Measurements from ENCODE around the gene SYK.

The SYK gene

GRCh38 chr9:90933468-90933867 is 131.8 kb downstream of the SYK start:
- Mint-ChIP-seq H3K27ac (no peak overlapping the region), H3K27me3 (peaks cover 41% of the 10 kb centered on the region), H3K4me1 (peaks cover 9% of the 10 kb centered on the region), H3K9me3 (no peaks in the 10 kb centered on the region), H3K4me3 (no peak overlapping the region)
- DNase-seq, result no peak
- ATAC-seq, result no peak

- H3K27ac Mint-ChIP-seq, result no peak overlapping the region
- peaks cover 44% of the 10 kb centered on the region for H3K27me3 Mint-ChIP-seq
- H3K4me3 Mint-ChIP-seq, result no peak overlapping the region
- no peak for DNase-seq
- ATAC-seq, result no peak
- H3K4me1 Mint-ChIP-seq, result peaks cover 9% of the 10 kb centered on the region
- peaks cover 0 to 12% of the 10 kb centered on the region in 2 donors for H3K9me3 Mint-ChIP-seq
These were observed 137.7 kb downstream of the SYK start for GRCh38 chr9:90939351-90939750.

GRCh38 chr9:90940280-90940679 is 138.7 kb downstream of the SYK start:
- ATAC-seq, result no peak
- peaks cover 1% of the 10 kb centered on the region for H3K4me1 Mint-ChIP-seq
- no peak overlapping the region for H3K27ac Mint-ChIP-seq
- peaks cover 53% of the 10 kb centered on the region for H3K27me3 Mint-ChIP-seq
- no peak for DNase-seq
- no peak overlapping the region for H3K4me3 Mint-ChIP-seq
- H3K9me3 Mint-ChIP-seq, result peaks cover 0 to 12% of the 10 kb centered on the region in 2 donors

- ATAC-seq, result no peak
- Mint-ChIP-seq H3K4me3 (no peak overlapping the region), H3K27me3 (peaks cover 59% of the 10 kb centered on the region), H3K9me3 (peaks cover 0 to 12% of the 10 kb centered on the region in 2 donors), H3K27ac (no peak overlapping the region), H3K4me1 (no peaks in the 10 kb centered on the region)
- DNase-seq, result no peak
These were observed 140.0 kb downstream of the SYK start for GRCh38 chr9:90941661-90942060.

- Mint-ChIP-seq H3K27me3 (peaks cover 51% of the 10 kb centered on the region), H3K27ac (no peak overlapping the region), H3K4me3 (no peak overlapping the region), H3K4me1 (no peaks in the 10 kb centered on the region), H3K9me3 (peaks cover 0 to 12% of the 10 kb centered on the region in 2 donors)
- no peak for DNase-seq
- ATAC-seq, result no peak
These were observed 140.9 kb downstream of the SYK start for GRCh38 chr9:90942555-90942954.

- Mint-ChIP-seq H3K27ac (no peak overlapping the region), H3K4me3 (no peak overlapping the region), H3K4me1 (no peaks in the 10 kb centered on the region), H3K27me3 (peaks cover 55% of the 10 kb centered on the region), H3K9me3 (peaks cover 0 to 12% of the 10 kb centered on the region in 2 donors)
- DNase-seq, result no peak
- ATAC-seq, result no peak
These were observed 141.7 kb downstream of the SYK start for GRCh38 chr9:90943341-90943740.

- Mint-ChIP-seq H3K4me3 (no peak overlapping the region), H3K9me3 (peaks cover 0 to 12% of the 10 kb centered on the region in 2 donors), H3K27me3 (peaks cover 62% of the 10 kb centered on the region), H3K27ac (no peak overlapping the region), H3K4me1 (no peaks in the 10 kb centered on the region)
- ATAC-seq (no peak), DNase-seq (no peak)
These were observed 143.7 kb downstream of the SYK start for GRCh38 chr9:90945336-90945735.

- H3K9me3 Mint-ChIP-seq, result no peaks in the 10 kb centered on the region
- H3K27me3 Mint-ChIP-seq, result peaks cover 45% of the 10 kb centered on the region
- no peak for DNase-seq
- no peak overlapping the region for H3K27ac Mint-ChIP-seq
- H3K4me3 Mint-ChIP-seq, result no peak overlapping the region
- no peaks in the 10 kb centered on the region for H3K4me1 Mint-ChIP-seq
- ATAC-seq, result no peak
These were observed 145.4 kb downstream of the SYK start for GRCh38 chr9:90946982-90947381.

All from stimulated activated naive CD8-positive, alpha-beta T cell treated with anti-CD3 and anti-CD28 coated beads, Interleukin-15, amount 100 ng/mL, for 72 hours (primary cell).